Measurements from ENCODE around the gene ZNF444. TPM values are rescaled to one million over a fixed set of nuclear protein-coding genes. Genes with fewer than 3 reads are reported as not detected.
"Not testable (repeated sequence)": the region's sequence is repeated elsewhere in the genome, so short reads cannot be mapped to it uniquely, and the experiment has no call there.

The ZNF444 gene
- total RNA-seq, 1 experiment from 2014 or later = 84.0 TPM

GRCh38 chr19:56191711-56192110 is 50.6 kb downstream of the ZNF444 start:
- H3K27me3 Mint-ChIP-seq (ENCODE audit: low read depth) = peaks cover 4% of the 10 kb centered on the region; the same call in 1 of the 2 replicates
- no peaks in the 10 kb centered on the region for H3K9me3 Mint-ChIP-seq
- no peak overlapping the region for H3K27ac Mint-ChIP-seq
- ATAC-seq (no peak), DNase-seq (ENCODE audit: low spot score) (no peak)
- TF ChIP-seq PREB (CRISPR knock-in tag; IDR thresholded peaks at IDR 0.05; ENCODE audit: borderline replicate concordance) = no peak
- no peak overlapping the region for H3K4me3 Mint-ChIP-seq
- ChIA-PET CTCF (interaction anchor here (1.0 kb wide), 1 partner anchor 37 kb away, joined by 3 read pairs; no protein-coding TSS in a partner anchor), POLR2A (no interaction called here)
- no peaks in the 10 kb centered on the region for H3K36me3 Mint-ChIP-seq
- H3K4me1 Mint-ChIP-seq = no peaks in the 10 kb centered on the region

DNA sequence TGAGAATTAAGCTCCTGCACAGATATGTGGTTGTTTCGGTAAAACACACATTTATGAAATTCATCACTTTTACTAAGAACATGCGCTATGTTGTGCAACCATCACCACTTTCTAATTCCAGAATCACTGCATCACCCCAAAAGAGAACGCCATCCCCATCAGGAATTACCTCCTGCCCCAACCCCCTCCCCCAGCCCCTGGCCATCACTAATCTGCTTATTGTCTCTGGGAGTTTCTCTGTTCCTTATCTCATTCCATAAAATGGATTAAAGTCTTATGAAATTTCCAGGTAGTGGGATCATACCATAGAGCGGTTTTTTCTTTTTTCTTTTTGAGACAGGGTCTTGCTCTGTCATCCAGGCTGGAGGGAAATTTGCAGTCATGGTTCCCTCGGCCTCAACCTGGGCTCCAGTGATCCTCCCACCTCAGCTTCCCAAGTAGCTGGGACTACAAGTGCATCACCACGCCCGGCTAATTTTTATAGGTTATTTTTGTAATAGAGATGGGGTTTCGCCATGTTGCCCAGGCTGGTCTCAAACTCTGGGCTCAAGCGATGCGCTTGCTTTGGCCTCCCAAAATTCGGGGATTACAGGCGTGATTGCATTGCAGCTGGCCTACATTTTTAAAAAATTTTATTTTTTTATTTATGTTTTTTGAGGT is 53.0 kb downstream of the ZNF444 start:
- TF ChIP-seq, protein P1, sequence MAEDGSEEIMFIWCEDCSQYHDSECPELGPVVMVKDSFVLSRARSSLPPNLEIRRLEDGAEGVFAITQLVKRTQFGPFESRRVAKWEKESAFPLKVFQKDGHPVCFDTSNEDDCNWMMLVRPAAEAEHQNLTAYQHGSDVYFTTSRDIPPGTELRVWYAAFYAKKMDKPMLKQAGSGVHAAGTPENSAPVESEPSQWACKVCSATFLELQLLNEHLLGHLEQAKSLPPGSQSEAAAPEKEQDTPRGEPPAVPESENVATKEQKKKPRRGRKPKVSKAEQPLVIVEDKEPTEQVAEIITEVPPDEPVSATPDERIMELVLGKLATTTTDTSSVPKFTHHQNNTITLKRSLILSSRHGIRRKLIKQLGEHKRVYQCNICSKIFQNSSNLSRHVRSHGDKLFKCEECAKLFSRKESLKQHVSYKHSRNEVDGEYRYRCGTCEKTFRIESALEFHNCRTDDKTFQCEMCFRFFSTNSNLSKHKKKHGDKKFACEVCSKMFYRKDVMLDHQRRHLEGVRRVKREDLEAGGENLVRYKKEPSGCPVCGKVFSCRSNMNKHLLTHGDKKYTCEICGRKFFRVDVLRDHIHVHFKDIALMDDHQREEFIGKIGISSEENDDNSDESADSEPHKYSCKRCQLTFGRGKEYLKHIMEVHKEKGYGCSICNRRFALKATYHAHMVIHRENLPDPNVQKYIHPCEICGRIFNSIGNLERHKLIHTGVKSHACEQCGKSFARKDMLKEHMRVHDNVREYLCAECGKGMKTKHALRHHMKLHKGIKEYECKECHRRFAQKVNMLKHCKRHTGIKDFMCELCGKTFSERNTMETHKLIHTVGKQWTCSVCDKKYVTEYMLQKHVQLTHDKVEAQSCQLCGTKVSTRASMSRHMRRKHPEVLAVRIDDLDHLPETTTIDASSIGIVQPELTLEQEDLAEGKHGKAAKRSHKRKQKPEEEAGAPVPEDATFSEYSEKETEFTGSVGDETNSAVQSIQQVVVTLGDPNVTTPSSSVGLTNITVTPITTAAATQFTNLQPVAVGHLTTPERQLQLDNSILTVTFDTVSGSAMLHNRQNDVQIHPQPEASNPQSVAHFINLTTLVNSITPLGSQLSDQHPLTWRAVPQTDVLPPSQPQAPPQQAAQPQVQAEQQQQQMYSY (CRISPR knock-in tag; IDR thresholded peaks at IDR 0.05) = no peak
- TF ChIP-seq GABPB1 (CRISPR knock-in tag; IDR thresholded peaks at IDR 0.05) (no peak), ETV6 (CRISPR knock-in tag; IDR thresholded peaks at IDR 0.05) (no peak), RORB (CRISPR knock-in tag; IDR thresholded peaks at IDR 0.05) (no peak), SMAD4 (CRISPR knock-in tag; IDR thresholded peaks at IDR 0.05) (no peak), TP53 (CRISPR knock-in tag; IDR thresholded peaks at IDR 0.05) (no peak), EMX1 (CRISPR knock-in tag; IDR thresholded peaks at IDR 0.05) (no peak), CBFB (CRISPR knock-in tag; IDR thresholded peaks at IDR 0.05; ENCODE audit: low read depth) (no peak), ZNF219 (CRISPR knock-in tag; IDR thresholded peaks at IDR 0.05; ENCODE audit: borderline replicate concordance) (no peak)
- TF ChIP-seq, protein P2, sequence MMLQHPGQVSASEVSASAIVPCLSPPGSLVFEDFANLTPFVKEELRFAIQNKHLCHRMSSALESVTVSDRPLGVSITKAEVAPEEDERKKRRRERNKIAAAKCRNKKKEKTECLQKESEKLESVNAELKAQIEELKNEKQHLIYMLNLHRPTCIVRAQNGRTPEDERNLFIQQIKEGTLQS (CRISPR knock-in tag; conservative IDR thresholded peaks at IDR 0.05) = no peak
- Mint-ChIP-seq H3K9me3 (no peaks in the 10 kb centered on the region), H3K27ac (no peak overlapping the region), H3K27me3 (ENCODE audit: low read depth) (peaks cover 4% of the 10 kb centered on the region; the same call in 1 of the 2 replicates), H3K4me1 (no peaks in the 10 kb centered on the region), H3K36me3 (no peaks in the 10 kb centered on the region), H3K4me3 (no peak overlapping the region)
- ChIA-PET POLR2A (interaction anchor here (0.7 kb wide), 1 partner anchor 133 kb away, joined by 3 read pairs; no protein-coding TSS in a partner anchor), CTCF (interaction anchor here (1.0 to 1.3 kb wide), 2 partner anchors 32 to 115 kb away, joined by 3 read pairs; no protein-coding TSS in a partner anchor)
- no peak for ATAC-seq
- DNase-seq (ENCODE audit: low spot score) = no peak

- CTCF ChIA-PET = interaction anchor here (1.4 kb wide), 1 partner anchor 112 kb away, joined by 3 read pairs; no protein-coding TSS in a partner anchor
- not testable (repeated sequence) for H3K9me3 Mint-ChIP-seq, H3K4me1 Mint-ChIP-seq
Measured at GRCh38 chr19:56197646-56198045, 56.6 kb downstream of the ZNF444 start, which contains the start of gene ZSCAN5B. TSS of gene ZSCAN5B (minus strand) at chr19:56197783. CDS start at chr19:56193052, 4,731 bp downstream.

GRCh38 chr19:56199687-56200086 is 58.6 kb downstream of the ZNF444 start:
- H3K36me3 Mint-ChIP-seq = no peaks in the 10 kb centered on the region
- H3K9me3 Mint-ChIP-seq = no peaks in the 10 kb centered on the region
- H3K27me3 Mint-ChIP-seq (ENCODE audit: low read depth) = peaks cover 14% of the 10 kb centered on the region
- H3K4me3 Mint-ChIP-seq = no peak overlapping the region
- ChIA-PET CTCF (interaction anchor here (0.7 to 1.2 kb wide), 2 partner anchors 28 to 155 kb away, joined by 3 to 4 read pairs; no protein-coding TSS in a partner anchor), POLR2A (no interaction called here)
- H3K4me1 Mint-ChIP-seq = peaks cover 7% of the 10 kb centered on the region; the same call in 1 of the 2 replicates
- DNase-seq (ENCODE audit: low spot score) (no peak), ATAC-seq (no peak)
- H3K27ac Mint-ChIP-seq = no peak overlapping the region; the same call in 1 of the 2 replicates
- TF ChIP-seq, protein P3, sequence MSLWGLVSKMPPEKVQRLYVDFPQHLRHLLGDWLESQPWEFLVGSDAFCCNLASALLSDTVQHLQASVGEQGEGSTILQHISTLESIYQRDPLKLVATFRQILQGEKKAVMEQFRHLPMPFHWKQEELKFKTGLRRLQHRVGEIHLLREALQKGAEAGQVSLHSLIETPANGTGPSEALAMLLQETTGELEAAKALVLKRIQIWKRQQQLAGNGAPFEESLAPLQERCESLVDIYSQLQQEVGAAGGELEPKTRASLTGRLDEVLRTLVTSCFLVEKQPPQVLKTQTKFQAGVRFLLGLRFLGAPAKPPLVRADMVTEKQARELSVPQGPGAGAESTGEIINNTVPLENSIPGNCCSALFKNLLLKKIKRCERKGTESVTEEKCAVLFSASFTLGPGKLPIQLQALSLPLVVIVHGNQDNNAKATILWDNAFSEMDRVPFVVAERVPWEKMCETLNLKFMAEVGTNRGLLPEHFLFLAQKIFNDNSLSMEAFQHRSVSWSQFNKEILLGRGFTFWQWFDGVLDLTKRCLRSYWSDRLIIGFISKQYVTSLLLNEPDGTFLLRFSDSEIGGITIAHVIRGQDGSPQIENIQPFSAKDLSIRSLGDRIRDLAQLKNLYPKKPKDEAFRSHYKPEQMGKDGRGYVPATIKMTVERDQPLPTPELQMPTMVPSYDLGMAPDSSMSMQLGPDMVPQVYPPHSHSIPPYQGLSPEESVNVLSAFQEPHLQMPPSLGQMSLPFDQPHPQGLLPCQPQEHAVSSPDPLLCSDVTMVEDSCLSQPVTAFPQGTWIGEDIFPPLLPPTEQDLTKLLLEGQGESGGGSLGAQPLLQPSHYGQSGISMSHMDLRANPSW (CRISPR knock-in tag; conservative IDR thresholded peaks at IDR 0.05; ENCODE audit: low read depth) = no peak
- no peak for TF ChIP-seq KAT7 (CRISPR knock-in tag; IDR thresholded peaks at IDR 0.05; ENCODE audit: borderline replicate concordance)
- no peak for TF ChIP-seq E2F1 (CRISPR knock-in tag; IDR thresholded peaks at IDR 0.05)
- TF ChIP-seq JAZF1 (CRISPR knock-in tag; IDR thresholded peaks at IDR 0.05) = no peak
- TF ChIP-seq, protein P4, sequence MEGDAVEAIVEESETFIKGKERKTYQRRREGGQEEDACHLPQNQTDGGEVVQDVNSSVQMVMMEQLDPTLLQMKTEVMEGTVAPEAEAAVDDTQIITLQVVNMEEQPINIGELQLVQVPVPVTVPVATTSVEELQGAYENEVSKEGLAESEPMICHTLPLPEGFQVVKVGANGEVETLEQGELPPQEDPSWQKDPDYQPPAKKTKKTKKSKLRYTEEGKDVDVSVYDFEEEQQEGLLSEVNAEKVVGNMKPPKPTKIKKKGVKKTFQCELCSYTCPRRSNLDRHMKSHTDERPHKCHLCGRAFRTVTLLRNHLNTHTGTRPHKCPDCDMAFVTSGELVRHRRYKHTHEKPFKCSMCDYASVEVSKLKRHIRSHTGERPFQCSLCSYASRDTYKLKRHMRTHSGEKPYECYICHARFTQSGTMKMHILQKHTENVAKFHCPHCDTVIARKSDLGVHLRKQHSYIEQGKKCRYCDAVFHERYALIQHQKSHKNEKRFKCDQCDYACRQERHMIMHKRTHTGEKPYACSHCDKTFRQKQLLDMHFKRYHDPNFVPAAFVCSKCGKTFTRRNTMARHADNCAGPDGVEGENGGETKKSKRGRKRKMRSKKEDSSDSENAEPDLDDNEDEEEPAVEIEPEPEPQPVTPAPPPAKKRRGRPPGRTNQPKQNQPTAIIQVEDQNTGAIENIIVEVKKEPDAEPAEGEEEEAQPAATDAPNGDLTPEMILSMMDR (IDR thresholded peaks at IDR 0.05) = no peak
- TF ChIP-seq FOXJ3 (CRISPR knock-in tag; IDR thresholded peaks at IDR 0.05; ENCODE audit: borderline replicate concordance) = no peak

More at GRCh38 chr19:56197646-56198045, 56.6 kb downstream of the ZNF444 start, which contains the start of gene ZSCAN5B:
- H3K27ac Mint-ChIP-seq; ATAC-seq; H3K27me3 Mint-ChIP-seq (ENCODE audit: low read depth); H3K4me3 Mint-ChIP-seq; H3K36me3 Mint-ChIP-seq; DNase-seq (ENCODE audit: low spot score): not testable (repeated sequence)
- POLR2A ChIA-PET = interaction anchor here (0.6 kb wide), 1 partner anchor 14 kb away, joined by 4 read pairs; no protein-coding TSS in a partner anchor
